HEK293T (cell line): Measurements from ENCODE around the gene FOLR3.

Source experiments
- ARNT ChIP-seq: fragments of 450-650 bp; IDR thresholded peaks from 2 replicates; pipeline ENCODE4 v1.6.1; 2017; ENCODE audit warnings: mild to moderate bottlenecking
- PKNOX1 ChIP-seq: fragments of 450-650 bp; IDR thresholded peaks from 2 replicates; pipeline ENCODE4 v1.6.1; 2016
- SUZ12 ChIP-seq: fragments of 450-650 bp; IDR thresholded peaks from 2 replicates; pipeline ENCODE4 v1.6.1; 2016; ENCODE audit warnings: mild to moderate bottlenecking

GRCh38 chr11:72098741-72099140 lies 36.8 kb upstream of the FOLR3 start:
- TF ChIP-seq ARNT (no peak), PKNOX1 (no peak), SUZ12 (no peak)
